Medulla oblongata (tissue), 1 donor: Measurements from ENCODE around the gene RNU5B-1.

ENCODE experiments used
- DNase-seq: peaks from one replicate; pipeline ENCODE4 v3.0.0-alpha.2; 2015; ENCODE audit errors: extremely low spot score

Gene RNU5B-1

GRCh38 chr15:65289261-65289854, 15.1 kb upstream of the RNU5B-1 start:
- DNase-seq = no peak

DNA sequence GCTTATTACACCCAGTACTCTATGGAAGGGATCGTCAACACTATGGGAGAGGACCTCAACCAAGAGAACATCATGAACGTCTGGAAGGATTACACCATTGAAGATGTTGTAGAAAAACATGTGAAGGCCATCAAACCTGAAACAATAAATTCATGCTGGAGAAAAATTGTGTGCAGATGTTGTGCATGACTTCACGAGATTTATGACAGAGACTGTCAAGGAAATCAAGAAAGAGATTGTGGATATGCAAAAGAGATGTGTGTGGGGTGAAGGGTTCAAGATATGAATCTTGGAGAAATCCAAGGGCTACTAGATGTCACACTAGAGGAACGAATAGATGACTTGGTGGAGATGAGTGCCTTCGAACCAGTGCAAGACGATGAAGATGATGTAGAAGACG, 14.2 kb upstream of the RNU5B-1 start:
- no peak for DNase-seq

DNA sequence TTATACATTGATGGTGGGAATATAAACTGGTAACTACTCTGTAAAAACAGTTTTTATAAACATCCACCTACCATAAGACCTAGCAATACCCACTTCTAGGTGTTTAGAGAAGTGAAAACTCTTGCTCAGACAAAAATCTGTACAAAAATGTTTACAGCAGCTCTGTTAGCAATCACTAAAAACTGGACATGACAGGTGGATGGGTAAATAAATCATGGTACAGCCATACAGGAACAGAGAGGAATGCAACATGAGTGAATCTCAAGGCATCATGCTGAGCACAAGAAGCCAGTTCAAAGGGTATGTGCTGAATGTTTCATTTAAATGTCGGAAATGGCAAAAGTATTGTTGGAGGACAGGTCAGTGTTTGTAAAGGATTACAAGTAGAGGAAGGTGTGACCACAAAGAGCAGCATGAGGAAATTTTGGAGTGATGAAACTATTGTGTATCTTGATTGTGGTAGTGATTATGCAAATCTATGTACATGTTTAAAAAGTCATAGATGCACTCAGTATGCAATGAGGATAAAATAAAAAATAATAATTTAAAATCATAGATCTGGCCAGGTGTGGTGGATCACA, 11.4 kb upstream of the RNU5B-1 start:
- DNase-seq = no peak

GRCh38 chr15:65298731-65299130, 5.7 kb upstream of the RNU5B-1 start:
- DNase-seq = no peak

DNA sequence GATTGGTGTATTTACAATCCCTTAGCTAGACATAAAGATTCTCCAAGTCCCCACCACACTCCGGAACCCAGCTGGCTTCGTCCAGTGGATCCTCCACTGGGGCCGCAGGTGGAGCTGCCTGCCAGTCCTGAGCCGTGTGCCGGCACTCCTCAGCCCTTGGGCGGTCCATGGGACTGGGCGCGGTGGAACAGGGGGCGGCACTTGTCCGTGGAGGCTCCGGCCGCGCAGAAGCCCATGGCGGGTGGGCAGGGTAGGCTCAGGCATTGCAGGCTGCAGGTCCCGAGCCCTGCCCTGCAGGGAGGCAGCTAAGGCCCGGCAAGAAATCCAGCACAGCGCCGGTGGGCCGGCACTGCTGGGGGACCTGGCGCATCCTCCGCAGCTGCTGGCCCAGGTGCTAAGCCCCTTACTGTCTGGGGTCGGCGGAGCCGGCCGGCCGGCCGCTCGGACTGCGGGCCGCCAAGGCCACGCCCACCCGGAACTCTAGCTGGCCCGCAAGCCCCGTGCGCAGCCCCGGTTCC, 3.5 kb upstream of the RNU5B-1 start:
- no peak for DNase-seq

GRCh38 chr15:65302061-65302460, 2.4 kb upstream of the RNU5B-1 start:
- DNase-seq = no peak

DNA sequence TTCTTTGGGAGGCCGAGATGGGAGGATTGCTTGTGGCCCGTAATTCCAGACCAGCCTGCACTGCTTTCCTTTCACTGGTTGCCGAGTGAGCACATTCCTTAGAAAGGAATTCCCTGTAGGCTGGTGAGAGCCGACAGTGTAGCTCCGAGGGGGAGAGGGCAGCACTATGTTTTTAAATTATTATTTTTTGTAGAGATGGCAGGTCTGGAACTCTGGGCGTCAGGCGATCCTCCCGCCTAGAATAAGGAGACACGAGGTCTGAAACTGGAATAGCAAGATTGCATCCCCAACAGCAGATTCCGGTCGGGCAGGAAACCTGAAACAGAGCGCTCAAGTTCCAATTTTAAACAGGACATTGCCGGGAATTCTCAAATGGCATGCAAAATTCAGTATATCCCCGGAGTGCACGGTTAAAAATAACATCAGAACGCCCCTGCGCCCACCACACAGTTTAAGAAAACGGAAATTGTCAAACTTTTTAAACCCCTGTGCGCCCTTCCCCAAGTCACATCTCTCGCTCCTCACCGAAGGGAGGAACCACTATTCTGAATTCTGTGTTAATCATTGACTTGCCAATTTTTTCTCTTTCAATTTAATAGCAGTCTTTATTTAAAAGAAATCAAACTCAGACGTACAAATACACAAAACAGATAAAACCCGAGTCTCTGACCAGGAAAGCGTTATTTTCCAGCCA, 643 bp upstream of the RNU5B-1 start:
- DNase-seq = peak; percentile 80

- DNase-seq = peak; percentile 63
These were observed 777 bp downstream of the RNU5B-1 start for GRCh38 chr15:65305150-65305758.

- DNase-seq = no peak
These were observed 1.3 kb downstream of the RNU5B-1 start for GRCh38 chr15:65305776-65306175.

DNA sequence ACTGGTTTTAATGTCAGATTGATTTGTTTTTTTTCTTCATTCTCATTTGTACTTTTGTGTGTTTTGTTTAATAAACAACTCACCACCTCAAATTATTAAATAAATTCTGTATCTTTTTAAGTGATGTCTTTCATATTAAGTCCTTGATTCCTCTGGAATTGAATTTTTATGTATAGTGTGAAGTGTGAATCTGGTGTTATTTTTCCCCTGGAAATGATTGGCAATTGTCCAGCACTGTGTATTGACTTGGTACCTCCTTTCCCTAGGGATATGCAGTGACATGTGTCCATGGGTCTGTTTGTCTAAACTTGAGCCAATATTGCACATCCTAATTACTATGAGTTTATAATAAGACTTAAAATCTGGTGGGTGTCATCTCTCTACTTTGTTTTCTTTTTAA, 2.1 kb downstream of the RNU5B-1 start:
- DNase-seq = no peak

DNA sequence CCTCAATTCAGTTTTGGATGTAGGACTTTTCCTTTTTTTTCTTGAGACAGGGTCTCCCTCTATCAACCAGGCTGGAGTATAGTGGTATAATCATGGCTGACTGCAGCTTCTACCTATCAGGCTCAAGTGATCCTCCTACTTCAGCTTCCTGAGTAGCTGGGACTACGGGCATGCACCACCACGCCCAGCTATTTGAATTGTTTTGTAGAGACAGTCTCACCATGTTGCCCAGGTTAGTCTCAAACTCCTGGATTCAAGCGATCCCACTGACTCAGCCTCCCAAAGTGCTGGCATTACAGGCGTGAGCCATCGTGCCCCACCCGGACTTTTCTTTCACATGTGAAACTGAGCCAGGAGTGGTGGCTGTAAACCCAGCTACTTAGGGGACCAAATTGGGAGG, 3.5 kb downstream of the RNU5B-1 start:
- no peak for DNase-seq

- DNase-seq = no peak
These were observed 5.5 kb downstream of the RNU5B-1 start for GRCh38 chr15:65309882-65310418.

- DNase-seq = no peak
These were observed 6.1 kb downstream of the RNU5B-1 start for GRCh38 chr15:65310431-65311137.

- DNase-seq = no peak
These were observed 7.3 kb downstream of the RNU5B-1 start for GRCh38 chr15:65311760-65312159.

- DNase-seq = peak; percentile 87
These were observed 8.0 kb downstream of the RNU5B-1 start for GRCh38 chr15:65312400-65312916.

- peak; percentile 92 for DNase-seq
These were observed 14.4 kb downstream of the RNU5B-1 start for GRCh38 chr15:65318870-65319356.

GRCh38 chr15:65323071-65323511, 18.6 kb downstream of the RNU5B-1 start:
- peak; percentile 73 for DNase-seq

DNA sequence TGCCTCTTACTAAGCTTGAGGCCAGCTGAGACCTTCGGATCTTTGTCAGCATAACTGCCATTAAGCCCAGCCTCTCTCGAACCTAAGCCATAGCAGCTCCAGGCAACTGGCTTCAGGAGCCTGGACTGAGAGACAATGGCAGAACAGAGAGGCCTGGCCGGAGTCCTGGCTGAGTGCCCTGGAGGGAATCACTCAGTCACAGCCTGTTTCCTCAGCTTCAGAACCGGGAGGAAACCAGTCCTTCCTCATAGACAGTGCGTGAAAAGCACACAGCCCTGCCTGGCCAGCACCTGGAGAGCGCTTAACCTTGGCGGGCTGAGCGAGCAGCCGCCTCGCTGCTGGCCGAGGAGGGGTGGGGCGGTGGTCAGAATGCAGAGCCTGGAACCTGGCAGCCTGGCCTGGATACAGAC, 21.6 kb downstream of the RNU5B-1 start:
- peak; percentile 92 for DNase-seq

DNA sequence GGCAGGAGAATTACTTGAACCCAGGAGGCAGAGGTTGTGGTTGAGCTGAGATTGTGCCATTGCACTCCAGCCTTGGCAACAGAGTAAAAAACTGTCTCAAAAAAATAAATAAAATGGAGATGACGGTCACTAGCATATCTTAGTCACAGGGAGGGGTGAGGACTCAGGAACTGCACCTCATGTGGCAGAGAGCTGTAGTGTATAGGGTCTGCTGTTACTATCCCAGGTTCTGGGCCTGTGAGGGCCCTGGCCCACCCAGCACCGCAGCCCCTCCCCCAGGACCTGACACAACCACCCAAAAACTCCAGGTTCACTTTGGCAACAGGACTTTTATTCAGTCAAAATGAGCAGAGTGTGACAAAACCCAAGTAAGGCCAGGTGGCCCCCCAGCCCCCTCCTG, 22.3 kb downstream of the RNU5B-1 start:
- no peak for DNase-seq

DNA sequence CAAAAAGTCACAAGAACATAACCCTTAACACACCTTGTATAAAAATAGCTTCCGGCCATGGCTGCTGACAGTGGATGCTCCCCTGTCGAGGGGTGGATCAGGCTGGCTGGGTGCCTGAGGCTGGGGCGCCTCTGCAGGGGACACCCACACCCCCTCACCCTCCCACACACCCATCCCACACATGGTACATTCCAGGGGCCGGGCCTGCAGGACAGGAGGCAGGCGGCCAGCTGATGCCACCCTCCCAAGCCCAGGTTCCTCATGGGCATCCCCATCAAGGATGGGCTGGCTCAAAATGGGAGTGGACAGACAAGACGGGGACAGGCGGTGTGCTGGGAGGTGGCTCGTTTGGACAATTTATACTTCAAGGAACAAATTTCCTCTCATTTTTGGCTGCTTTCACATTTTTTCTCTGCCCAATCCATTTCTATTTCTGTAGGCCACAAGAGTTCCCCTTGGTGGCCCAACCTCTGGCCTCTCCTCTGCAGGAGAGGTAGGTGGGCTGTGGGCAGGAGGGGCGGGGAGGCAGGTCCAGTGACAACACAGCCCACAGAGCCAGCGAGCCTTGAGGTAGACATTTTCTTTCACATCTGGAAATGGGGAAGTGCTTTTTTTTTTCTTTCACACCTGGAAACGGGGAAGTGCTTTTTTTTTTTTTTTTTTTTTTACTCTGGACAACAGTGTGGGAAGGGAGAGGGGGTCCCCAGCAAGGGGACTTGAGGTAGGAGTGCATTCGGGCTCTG, 23.3 kb downstream of the RNU5B-1 start:
- no peak for DNase-seq
